22Rv1 (cell line): Measurements from ENCODE around the gene SORCS2.

Experiments
- CTCF ChIP-seq: fragments of 450-650 bp; IDR thresholded peaks from 2 replicates; pipeline ENCODE4 v1.5.1; 2017; ENCODE audit warnings: mild to moderate bottlenecking
- ZFX ChIP-seq: fragments of 450-650 bp; IDR thresholded peaks from 2 replicates; pipeline ENCODE4 v1.6.1; 2017; ENCODE audit warnings: antibody characterized with exemption, borderline replicate concordance

GRCh38 chr4:7439699-7440098, 247.4 kb downstream of the SORCS2 start:
- no peak for TF ChIP-seq CTCF
- no peak for TF ChIP-seq ZFX
